Upper lobe of left lung (tissue), 6 donors: Measurements from ENCODE around the gene MRPL4. TPM values are rescaled to one million over a fixed set of nuclear protein-coding genes. Genes with fewer than 3 reads are reported as not detected.

Experiments used
- ATAC-seq, 2 donors: fragments of 200-7000 bp; cut with Tn5 transposase; one replicate each; pipeline ENCODE4 v1.9.1; 2022; ENCODE audit warnings: mild to moderate bottlenecking in 2 of 2, moderate library complexity in 2 of 2; ENCODE audit not compliant: low FRiP score in 2 of 2
- DNase-seq, 2 donors: peaks; one replicate each; pipeline ENCODE4 v3.0.0-alpha.2; 2019 to 2020
- H3K27ac ChIP-seq, 4 donors: fragments of 200-600 bp; sonication (generic); one replicate each; pipeline ENCODE4 v1.5.1; 2016 to 2019
- H3K27me3 ChIP-seq, 4 donors: fragments of 200-600 bp; sonication (generic); one replicate each; pipeline ENCODE4 v1.5.1; 2017 to 2019
- H3K36me3 ChIP-seq, 4 donors: fragments of 200-600 bp; sonication (generic); one replicate each; pipeline ENCODE4 v1.5.1; 2016 to 2019
- H3K4me1 ChIP-seq, 4 donors: fragments of 200-600 bp; sonication (generic); one replicate each; pipeline ENCODE4 v1.5.1; 2018 to 2019
- H3K4me3 ChIP-seq, 4 donors: fragments of 200-600 bp; sonication (generic); one replicate each; pipeline ENCODE4 v1.5.1; 2017 to 2019; ENCODE audit warnings: mild to moderate bottlenecking in 2 of 4, moderate library complexity in 1 of 4
- H3K9me3 ChIP-seq, 4 donors: fragments of 200-600 bp; sonication (generic); one replicate each; pipeline ENCODE4 v1.5.1; 2018 to 2019
- CTCF ChIP-seq, 6 experiments: fragments of 450-650 bp in 4 of 6; fragments of 200-600 bp in 2 of 6; sonication (generic) in 2 of 6; IDR thresholded peaks; one replicate each; pipeline ENCODE4 v1.5.1; 2016 to 2019; ENCODE audit warnings: antibody characterized with exemption in 6 of 6
- EP300 ChIP-seq, 4 donors: sonication (generic); formaldehyde crosslinking; IDR thresholded peaks; one replicate each; pipeline ENCODE4 v1.5.1; 2017; ENCODE audit warnings: antibody characterized with exemption in 4 of 4, control low read depth in 2 of 4
- POLR2A ChIP-seq, 4 donors: fragments of 450-650 bp; IDR thresholded peaks; one replicate each; pipeline ENCODE4 v1.5.1; 2016 to 2017; ENCODE audit warnings: antibody characterized with exemption in 4 of 4, mild to moderate bottlenecking in 2 of 4
- POLR2AphosphoS5 ChIP-seq, 2 donors: sonication (generic); formaldehyde crosslinking; IDR thresholded peaks; one replicate each; pipeline ENCODE4 v1.5.1; 2017; ENCODE audit warnings: antibody characterized with exemption in 2 of 2
- WGBS, 2 donors: methylation state at CpG; one replicate each; pipeline ENCODE4 v1.1.5; 2017 to 2018; 5-methylcytosine and 5-hydroxymethylcytosine counted together
- total RNA-seq, 6 donors: library from RNA; depleted of rRNA in 4 of 6; stranded (reverse); fragments of >200 nt in 4 of 6; gene quantifications; one replicate each; pipeline versions ENCODE4 v1.1.0 to v1.2.1, GENCODE V29; 2016 to 2021
- donor health status: DM: no; HTN: no; CAD: no; lungs with moderate emphysema.
- donor health status: DM: no; HTN: yes; CAD: no; lungs with severe emphysema.

Gene MRPL4
- total RNA-seq, 6 donors from 2014 or later: 23.0 to 70.8 (median 45.0) TPM

GRCh38 chr19:10293637-10294367 lies 41.8 kb downstream of the MRPL4 start:
- Histone ChIP-seq H3K27me3 (peaks cover 0 to 46% (median 23%) of the 10 kb centered on the region in 4 donors), H3K9me3 (no peaks in the 10 kb centered on the region), H3K4me3 (peak overlapping the region in 1 of 4 donors; percentile 54), H3K4me1 (peaks cover 69 to 75% (median 72%) of the 10 kb centered on the region in 4 donors), H3K36me3 (no peaks in the 10 kb centered on the region), H3K27ac (no peak overlapping the region)
- ATAC-seq (no peak), DNase-seq (peak in 1 of 2 donors; percentile 67)
- TF ChIP-seq CTCF (IDR thresholded peaks at IDR 0.05): no peak
- no peak for TF ChIP-seq POLR2A (IDR thresholded peaks at IDR 0.05)
- TF ChIP-seq POLR2AphosphoS5 (IDR thresholded peaks at IDR 0.05): no peak
- TF ChIP-seq EP300 (IDR thresholded peaks at IDR 0.05): no peak
- WGBS, 2 donors: 71% methylated on average over 11 to 48 of the region's 49 CpGs

GRCh38 chr19:10294368-10294697 lies 42.3 kb downstream of the MRPL4 start:
- 21 to 48% methylated on average over 12 to 25 of the region's 25 CpGs for WGBS, 2 donors
- peaks cover 0 to 43% (median 23%) of the 10 kb centered on the region in 4 donors for H3K27me3 ChIP-seq
- H3K9me3 ChIP-seq: no peaks in the 10 kb centered on the region
- no peak overlapping the region for H3K4me3 ChIP-seq
- peaks cover 64 to 69% (median 67%) of the 10 kb centered on the region in 4 donors for H3K4me1 ChIP-seq
- DNase-seq: peak in 1 of 2 donors; percentile 85
- H3K27ac ChIP-seq: no peak overlapping the region
- H3K36me3 ChIP-seq: no peaks in the 10 kb centered on the region
- TF ChIP-seq EP300 (IDR thresholded peaks at IDR 0.05): no peak
- no peak for TF ChIP-seq CTCF (IDR thresholded peaks at IDR 0.05)
- TF ChIP-seq POLR2AphosphoS5 (IDR thresholded peaks at IDR 0.05): no peak
- no peak for TF ChIP-seq POLR2A (IDR thresholded peaks at IDR 0.05)
- ATAC-seq: no peak

- Histone ChIP-seq H3K4me1 (peaks cover 54 to 59% (median 56%) of the 10 kb centered on the region in 4 donors), H3K4me3 (peak overlapping the region in 3 of 4 donors; percentile 31 to 50 (median 44))
- WGBS, 2 donors: 10 to 29% methylated on average over 12 to 42 of the region's 48 CpGs
These were observed 43.4 kb downstream of the MRPL4 start for GRCh38 chr19:10295305-10295846.

GRCh38 chr19:10295847-10296591 lies 44.0 kb downstream of the MRPL4 start:
- Histone ChIP-seq H3K4me3 (peak overlapping the region in 3 of 4 donors; percentile 31 to 50 (median 44)), H3K27me3 (peaks cover 0 to 43% (median 14%) of the 10 kb centered on the region in 4 donors), H3K9me3 (no peaks in the 10 kb centered on the region), H3K27ac (peak overlapping the region in 2 of 4 donors; percentile 27 to 43), H3K36me3 (no peaks in the 10 kb centered on the region), H3K4me1 (peaks cover 47 to 53% (median 50%) of the 10 kb centered on the region in 4 donors)
- DNase-seq (peak in 1 of 2 donors; percentile 84), ATAC-seq (no peak)
- 29 to 50% methylated on average over 28 to 32 of the region's 58 CpGs for WGBS, 2 donors
- TF ChIP-seq EP300 (IDR thresholded peaks at IDR 0.05): no peak
- no peak for TF ChIP-seq POLR2A (IDR thresholded peaks at IDR 0.05)
- no peak for TF ChIP-seq POLR2AphosphoS5 (IDR thresholded peaks at IDR 0.05)
- TF ChIP-seq CTCF (IDR thresholded peaks at IDR 0.05): no peak

More at GRCh38 chr19:10295305-10295846, 43.4 kb downstream of the MRPL4 start:
- DNase-seq: peak; percentile 81 to 93
- Histone ChIP-seq H3K36me3 (no peaks in the 10 kb centered on the region), H3K9me3 (no peaks in the 10 kb centered on the region), H3K27ac (peak overlapping the region in 2 of 4 donors; percentile 27 to 43), H3K27me3 (peaks cover 0 to 43% (median 17%) of the 10 kb centered on the region in 4 donors)
- TF ChIP-seq POLR2A (IDR thresholded peaks at IDR 0.05) (peak in 1 of 4 donors; percentile 55), CTCF (IDR thresholded peaks at IDR 0.05) (peak in 4 of 6 experiments; percentile 29 to 56 (median 44)), EP300 (IDR thresholded peaks at IDR 0.05) (no peak), POLR2AphosphoS5 (IDR thresholded peaks at IDR 0.05) (peak; percentile 25 to 39)
- peak; percentile 42 to 45 for ATAC-seq
